DMS153 (cell line): ENCODE results near the gene NFATC4.
A peak's percentile ranks its signal among the peaks of the same experiment; 100 is the strongest.

Experiments used
- DNase-seq: peaks from one replicate; lab custom pipeline; 2025; lab: John Stamatoyannopoulos, UW

The NFATC4 gene

DNA sequence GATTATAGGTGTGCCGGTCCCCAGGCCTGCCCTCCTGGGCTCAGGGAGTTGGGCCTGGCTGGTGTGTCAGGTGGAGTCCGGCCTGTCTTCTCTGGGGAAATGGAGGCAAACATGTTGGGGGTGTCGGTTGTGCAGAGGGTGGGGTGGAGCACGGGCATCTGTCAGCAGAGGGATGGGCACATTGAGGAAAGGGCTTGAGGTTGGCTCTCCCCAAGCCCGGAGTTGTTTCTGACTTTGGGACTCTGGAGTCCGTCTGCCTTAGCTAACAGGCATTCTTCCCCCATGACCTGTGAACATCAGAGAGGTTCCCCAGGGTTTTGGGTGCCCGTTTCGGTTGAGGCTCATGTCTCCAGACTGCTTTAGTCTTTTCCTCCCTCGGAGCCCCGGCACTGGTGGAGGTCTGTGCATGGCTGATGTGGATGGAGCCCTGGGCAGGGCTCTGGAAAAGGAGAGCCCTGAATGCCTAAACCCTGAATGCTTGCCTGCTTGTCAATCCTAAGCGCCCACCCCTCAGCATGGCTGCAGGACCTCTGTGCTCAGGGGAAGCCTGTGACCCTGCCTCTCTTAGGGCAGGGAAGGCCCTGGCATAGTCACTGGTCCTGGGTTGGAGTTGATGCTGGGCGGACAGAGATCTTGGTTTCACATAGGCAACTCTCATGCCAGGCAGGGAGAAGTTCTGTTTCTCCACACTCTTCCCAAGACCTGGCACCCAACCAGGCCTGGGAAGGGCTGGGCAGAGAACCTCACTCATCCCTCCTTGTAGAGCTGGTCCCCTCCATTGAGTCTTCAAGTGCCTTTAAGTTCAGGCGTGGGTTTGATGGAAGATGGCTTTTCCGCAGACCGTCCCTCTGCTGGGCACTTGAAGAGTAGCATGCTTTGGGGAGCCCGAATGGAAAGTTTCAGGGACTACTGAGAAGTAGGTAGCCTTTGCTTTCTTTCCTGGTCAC is 43.7 kb downstream of the NFATC4 start:
- DNase-seq: peak; percentile 15

GRCh38 chr14:24414077-24414476 is 46.1 kb downstream of the NFATC4 start:
- DNase-seq: no peak

- DNase-seq: no peak
Observed at GRCh38 chr14:24414732-24415420, 46.9 kb downstream of the NFATC4 start.

DNA sequence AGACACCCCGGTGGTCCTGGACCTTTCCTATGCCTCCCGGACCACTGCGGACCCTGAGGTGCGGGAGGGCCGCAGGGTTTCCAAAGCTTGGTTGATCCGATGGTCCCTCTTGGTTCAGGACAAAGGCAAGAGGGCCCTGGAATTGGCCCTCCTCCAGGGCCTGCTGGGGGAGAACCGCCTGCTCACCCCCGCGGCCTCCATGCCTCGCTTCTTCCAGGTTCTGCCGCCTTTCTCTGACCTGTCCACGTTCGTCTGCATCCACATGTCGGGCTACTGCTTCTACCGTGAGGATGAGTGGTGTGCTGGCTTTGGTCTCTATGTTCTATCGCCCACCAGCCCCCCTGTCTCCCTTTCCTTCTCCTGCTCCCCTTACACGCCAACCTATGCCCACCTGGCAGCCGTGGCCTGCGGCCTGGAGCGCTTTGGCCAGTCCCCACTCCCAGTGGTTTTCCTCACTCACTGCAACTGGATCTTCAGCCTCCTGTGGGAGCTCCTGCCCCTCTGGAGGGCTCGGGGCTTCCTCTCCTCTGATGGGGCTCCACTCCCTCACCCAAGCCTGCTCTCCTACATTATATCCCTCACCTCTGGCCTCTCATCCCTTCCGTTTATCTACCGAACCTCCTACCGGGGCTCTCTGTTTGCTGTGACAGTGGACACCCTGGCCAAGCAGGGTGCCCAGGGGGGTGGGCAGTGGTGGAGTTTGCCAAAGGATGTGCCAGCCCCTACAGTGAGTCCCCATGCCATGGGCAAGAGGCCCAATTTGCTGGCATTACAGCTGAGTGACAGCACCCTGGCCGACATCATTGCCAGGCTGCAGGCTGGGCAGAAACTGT is 47.7 kb downstream of the NFATC4 start:
- no peak for DNase-seq

- no peak for DNase-seq
Observed at GRCh38 chr14:24416254-24416931, 48.4 kb downstream of the NFATC4 start.

GRCh38 chr14:24416932-24417619 is 49.1 kb downstream of the NFATC4 start:
- no peak for DNase-seq

- DNase-seq: no peak
Observed at GRCh38 chr14:24417832-24418491, 50.0 kb downstream of the NFATC4 start.

- no peak for DNase-seq
Observed at GRCh38 chr14:24418492-24418873, 50.5 kb downstream of the NFATC4 start.

GRCh38 chr14:24422261-24422660 is 54.3 kb downstream of the NFATC4 start:
- DNase-seq: no peak

DNA sequence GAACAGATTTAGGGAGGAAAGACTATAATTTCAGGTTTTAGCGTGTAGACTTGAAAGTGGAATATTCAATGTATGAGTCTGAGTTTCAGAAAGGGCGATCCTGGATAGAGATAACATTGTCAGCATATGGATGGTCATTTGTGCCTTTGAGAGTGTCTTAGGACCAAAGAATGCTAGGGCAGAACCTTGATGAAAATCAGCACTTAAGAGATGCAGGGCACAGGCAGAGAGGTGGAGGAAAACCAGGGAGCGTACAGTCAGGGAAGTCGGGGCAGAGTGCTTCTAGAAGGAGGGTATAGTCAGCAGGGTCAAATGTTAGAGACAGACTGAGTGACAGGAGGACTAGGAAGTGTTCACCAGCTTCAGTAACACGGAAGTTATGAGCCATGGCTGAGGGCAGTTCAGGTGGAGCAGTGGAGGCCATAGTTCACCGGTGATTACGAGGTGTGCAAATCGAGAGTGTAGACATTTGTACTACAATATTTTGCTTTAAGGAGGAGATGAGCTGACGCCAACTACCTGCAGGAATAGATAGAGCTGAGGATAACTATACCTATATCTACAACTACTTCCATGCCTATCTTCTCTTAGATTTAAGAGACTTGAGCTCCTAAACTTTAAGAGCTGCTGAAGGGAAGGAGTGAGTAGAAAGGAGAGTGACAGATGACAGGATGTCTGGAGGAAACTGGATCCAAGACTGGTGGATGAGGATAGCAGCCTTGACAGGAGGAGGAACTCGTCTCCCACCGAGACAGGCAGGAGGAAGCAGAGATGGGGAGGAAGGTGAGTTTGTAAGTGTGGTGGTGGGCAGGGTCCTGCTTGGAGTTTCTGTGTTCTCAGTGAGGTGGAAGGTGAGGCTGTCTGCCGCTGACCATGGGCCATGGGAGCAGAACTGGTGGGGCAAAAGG is 55.0 kb downstream of the NFATC4 start:
- DNase-seq: no peak

- no peak for DNase-seq
Observed at GRCh38 chr14:24425704-24426103, 57.7 kb downstream of the NFATC4 start.

DNA sequence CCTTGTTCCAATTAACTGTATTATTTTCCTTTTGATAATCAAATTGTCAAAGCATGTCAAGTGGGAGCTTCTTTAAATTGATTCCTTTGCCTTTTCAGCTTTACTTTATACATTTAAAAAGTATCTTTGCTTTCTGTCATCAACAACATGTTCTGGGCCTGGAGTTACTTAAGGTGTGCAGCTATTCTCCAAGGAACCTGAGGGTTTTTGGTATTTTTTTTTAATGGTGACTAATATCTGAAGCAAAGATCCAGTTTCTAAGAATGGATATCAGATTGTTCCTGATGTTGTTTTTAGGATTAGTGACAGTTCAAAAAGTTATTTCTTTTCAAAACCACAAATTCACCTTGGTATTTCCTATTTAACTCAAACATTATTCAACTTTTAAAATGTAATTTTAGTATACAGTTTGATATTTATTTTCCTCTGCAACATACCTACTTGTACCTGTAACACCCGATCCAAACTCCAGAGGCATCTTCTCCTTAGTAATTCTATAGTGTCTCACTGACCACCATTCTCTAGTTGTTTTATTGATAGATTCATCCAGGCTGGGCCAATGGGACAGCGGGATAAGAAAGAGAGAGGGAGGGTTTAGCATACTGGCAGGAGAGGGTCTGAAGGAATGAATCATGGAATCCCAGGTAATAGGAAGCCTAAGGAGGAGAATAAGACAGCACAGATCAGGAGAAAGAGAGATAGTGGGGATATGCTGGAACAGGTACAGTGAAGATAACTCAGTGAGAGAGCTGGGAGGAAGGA is 58.3 kb downstream of the NFATC4 start:
- no peak for DNase-seq

- DNase-seq: peak; percentile 6
Observed at GRCh38 chr14:24426912-24427536, 59.0 kb downstream of the NFATC4 start.

DNA sequence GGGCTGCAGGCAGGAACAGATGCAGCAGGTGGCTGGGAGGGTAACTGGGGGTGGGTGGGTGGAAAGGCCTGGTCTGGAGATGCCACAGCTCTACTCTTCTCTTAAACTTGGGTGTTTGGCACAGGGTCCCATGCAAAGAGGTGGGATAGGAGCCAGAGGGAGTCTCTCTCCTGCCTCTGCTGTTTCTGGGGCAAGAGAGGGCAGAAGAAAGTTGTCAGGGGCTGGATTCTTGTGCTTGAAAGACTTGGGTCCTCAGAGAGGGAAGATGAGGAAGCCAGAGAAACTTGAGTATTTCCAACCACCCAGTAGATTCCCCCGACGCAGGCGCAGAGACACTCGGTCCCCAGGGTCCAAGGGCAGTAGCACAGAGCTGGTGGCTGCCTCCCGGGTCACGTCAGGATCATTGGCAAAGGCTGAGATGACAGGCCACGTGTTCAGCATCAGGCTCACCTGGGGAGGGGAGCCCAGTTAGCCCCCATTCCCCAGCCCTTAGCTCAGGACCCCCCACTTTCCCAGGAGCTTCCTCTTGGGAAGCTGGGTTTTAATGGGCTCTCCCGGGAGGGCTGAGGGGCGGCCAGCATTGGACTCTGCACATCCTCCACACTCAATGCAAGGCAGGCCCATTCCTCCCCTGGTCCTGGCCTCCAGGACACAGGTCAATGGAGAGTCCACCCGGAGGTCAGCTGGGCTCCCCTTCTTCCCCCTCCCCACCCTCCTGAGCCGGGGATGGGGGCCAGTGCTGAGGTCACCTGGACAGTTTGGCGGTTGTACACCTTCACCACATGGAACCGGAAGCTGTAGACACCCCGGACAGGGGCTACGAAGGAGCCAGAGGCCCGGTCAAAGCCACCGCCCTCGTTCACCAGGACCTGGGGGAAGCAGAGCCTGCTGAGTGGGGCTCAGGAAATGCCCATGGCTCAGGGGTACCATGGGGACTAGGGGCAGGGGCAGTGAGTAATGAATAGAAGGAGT is 59.8 kb downstream of the NFATC4 start:
- no peak for DNase-seq

DNA sequence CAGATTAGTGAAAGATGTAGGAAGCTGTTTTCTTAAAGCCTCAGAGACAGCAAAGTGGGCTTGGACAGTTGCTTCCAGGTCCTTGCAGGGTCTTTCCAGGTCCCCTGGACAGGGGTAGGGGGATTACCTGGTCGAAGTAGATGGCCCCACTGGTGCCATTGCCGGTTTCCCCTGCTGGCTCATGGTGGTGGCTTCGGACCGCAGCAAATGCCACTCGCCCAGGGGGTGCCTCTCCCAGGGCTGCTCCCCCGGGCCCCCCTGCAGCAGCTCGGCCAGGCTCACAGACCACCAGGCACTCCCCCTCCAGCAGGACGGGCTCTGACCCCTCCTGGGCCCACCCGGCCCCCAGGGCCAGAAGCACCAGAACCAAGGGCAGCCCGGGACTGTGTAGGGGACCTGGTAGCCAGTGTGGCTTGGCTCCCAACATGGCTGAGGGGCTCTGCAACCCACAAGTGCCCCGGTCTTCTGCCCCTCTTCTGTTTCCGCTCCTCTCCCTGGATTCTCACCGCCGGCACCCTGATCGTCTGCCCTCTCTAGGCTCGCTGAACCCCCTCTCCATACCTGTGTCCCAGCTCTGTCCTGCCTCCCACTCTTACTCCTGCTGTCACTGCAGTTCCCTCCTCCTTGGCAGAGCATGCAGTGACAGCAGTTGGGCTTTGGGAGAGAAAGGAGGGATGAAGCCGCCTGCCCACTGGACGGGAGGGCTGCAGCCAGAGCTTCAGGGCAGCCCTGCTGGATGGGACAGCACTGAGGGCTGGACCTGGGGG is 60.8 kb downstream of the NFATC4 start:
- no peak for DNase-seq
